ENCODE measurements around the gene APBB2.

- TF ChIP-seq, protein P1, sequence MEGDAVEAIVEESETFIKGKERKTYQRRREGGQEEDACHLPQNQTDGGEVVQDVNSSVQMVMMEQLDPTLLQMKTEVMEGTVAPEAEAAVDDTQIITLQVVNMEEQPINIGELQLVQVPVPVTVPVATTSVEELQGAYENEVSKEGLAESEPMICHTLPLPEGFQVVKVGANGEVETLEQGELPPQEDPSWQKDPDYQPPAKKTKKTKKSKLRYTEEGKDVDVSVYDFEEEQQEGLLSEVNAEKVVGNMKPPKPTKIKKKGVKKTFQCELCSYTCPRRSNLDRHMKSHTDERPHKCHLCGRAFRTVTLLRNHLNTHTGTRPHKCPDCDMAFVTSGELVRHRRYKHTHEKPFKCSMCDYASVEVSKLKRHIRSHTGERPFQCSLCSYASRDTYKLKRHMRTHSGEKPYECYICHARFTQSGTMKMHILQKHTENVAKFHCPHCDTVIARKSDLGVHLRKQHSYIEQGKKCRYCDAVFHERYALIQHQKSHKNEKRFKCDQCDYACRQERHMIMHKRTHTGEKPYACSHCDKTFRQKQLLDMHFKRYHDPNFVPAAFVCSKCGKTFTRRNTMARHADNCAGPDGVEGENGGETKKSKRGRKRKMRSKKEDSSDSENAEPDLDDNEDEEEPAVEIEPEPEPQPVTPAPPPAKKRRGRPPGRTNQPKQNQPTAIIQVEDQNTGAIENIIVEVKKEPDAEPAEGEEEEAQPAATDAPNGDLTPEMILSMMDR (IDR thresholded peaks at IDR 0.05) = no peak
- no peak for TF ChIP-seq POLR2A (IDR thresholded peaks at IDR 0.05)
Measured at GRCh38 chr4:40957281-40957680, 257.1 kb downstream of the APBB2 start.

Data from heart left ventricle (tissue), 13 donors.